Tibial nerve (tissue), 4 donors: ENCODE data around the gene OR6K2.

ENCODE experiments used
- EP300 ChIP-seq, 2 donors: sonication (generic); formaldehyde crosslinking; IDR thresholded peaks; one replicate each; pipeline ENCODE4 v1.6.1; 2017; ENCODE audit warnings: antibody characterized with exemption in 2 of 2, mild to moderate bottlenecking in 1 of 2
- POLR2A ChIP-seq, 2 donors: fragments of 450-650 bp; IDR thresholded peaks; one replicate each; pipeline ENCODE4 v1.6.1; 2017; ENCODE audit warnings: antibody characterized with exemption in 2 of 2, mild to moderate bottlenecking in 2 of 2, moderate library complexity in 2 of 2
- TF ChIP-seq, protein P1 (sequence below), 5 experiments: fragments of 200-600 bp in 3 of 5; fragments of 450-650 bp in 2 of 5; sonication (generic) in 3 of 5; IDR thresholded peaks; one replicate each; pipeline ENCODE4 v1.5.1; 2016 to 2019; ENCODE audit warnings: antibody characterized with exemption in 5 of 5, mild to moderate bottlenecking in 3 of 5, moderate library complexity in 2 of 5

DNA sequence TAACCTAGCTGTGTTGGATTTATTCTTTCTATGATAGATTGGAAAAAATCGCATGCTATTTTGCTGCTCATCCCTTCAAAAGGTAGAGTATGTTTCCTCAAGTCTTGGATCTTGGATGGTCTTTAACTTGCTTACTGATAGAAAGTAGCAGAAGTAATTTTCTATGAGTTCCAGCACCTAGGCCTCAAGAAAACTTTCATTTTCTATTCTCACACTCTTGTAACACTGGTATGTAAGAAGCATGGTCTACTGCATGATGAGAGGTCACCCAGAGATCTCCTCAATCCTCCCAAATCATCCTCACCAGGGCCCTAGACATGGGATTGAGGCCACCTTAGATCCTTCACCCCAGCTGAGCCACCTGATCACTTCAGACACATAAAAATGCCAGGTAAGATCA, 21.2 kb downstream of the OR6K2 start:
- TF ChIP-seq POLR2A (IDR thresholded peaks at IDR 0.05) (no peak), EP300 (IDR thresholded peaks at IDR 0.05) (no peak)
- TF ChIP-seq, protein P1, sequence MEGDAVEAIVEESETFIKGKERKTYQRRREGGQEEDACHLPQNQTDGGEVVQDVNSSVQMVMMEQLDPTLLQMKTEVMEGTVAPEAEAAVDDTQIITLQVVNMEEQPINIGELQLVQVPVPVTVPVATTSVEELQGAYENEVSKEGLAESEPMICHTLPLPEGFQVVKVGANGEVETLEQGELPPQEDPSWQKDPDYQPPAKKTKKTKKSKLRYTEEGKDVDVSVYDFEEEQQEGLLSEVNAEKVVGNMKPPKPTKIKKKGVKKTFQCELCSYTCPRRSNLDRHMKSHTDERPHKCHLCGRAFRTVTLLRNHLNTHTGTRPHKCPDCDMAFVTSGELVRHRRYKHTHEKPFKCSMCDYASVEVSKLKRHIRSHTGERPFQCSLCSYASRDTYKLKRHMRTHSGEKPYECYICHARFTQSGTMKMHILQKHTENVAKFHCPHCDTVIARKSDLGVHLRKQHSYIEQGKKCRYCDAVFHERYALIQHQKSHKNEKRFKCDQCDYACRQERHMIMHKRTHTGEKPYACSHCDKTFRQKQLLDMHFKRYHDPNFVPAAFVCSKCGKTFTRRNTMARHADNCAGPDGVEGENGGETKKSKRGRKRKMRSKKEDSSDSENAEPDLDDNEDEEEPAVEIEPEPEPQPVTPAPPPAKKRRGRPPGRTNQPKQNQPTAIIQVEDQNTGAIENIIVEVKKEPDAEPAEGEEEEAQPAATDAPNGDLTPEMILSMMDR (IDR thresholded peaks at IDR 0.05), result no peak
